ENCODE measurements around the gene MPL.
"Not testable (repeated sequence)": the region's sequence is repeated elsewhere in the genome, so short reads cannot be mapped to it uniquely, and the experiment has no call there.

The MPL gene

DNA sequence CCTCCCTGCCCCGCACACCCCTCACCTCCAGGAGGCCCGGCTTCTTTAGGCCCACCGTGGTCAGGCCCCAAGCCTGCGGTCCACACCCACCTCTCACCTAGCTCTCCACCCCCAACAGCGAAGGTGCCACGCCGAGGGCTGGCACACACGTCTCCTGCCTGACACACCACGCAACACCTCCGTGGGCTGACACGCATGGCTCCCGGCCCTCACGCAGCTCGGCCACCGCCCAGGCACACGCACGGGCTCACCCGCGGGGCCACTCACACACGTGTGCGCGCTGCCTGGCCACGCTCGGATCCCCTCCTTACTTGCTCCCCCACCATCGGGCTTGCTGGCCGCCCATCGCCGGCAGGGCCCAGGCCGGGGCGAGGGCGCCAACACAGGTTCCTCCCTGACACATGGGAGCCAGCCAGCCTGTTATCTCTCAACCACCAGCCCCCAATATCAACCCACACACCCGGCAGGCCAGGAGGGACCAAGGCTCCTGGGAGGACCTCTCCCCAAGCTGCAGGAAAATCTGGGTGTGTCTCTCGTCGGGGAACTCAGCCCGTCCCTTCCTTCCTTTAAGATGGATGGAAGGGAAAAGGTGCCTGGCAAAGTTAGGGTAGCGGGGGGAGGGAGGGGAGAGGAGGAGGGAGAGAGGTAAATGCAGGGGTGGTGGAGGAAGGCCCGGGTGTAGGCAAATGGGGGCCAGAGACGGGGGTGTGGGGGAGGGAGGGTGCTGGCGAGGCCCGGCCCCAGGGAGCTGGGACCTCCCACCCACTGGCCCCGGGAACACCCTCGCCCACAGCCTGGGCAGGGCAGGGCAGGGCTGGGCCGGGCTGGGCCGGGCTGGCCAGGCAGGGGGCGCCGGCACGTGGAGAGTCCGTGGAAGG, 29.6 kb downstream of the MPL start:
- H3K36me3 ChIP-seq (ENCODE audit: insufficient read depth, low read length) = peaks cover 27% of the 10 kb centered on the region
- peak overlapping the region; percentile 95 for H3K4me3 ChIP-seq
- H3K27ac ChIP-seq = no peak overlapping the region
- no peak for DNase-seq (ENCODE audit: low read depth, low spot score)
- H3K9me3 ChIP-seq (ENCODE audit: low read depth, low read length) = no peaks in the 10 kb centered on the region
- peak overlapping the region; percentile 63 for H3K9ac ChIP-seq (ENCODE audit: insufficient read length)
- TF ChIP-seq EZH2 (IDR thresholded peaks at IDR 0.05) (no peak), POLR2AphosphoS5 (IDR thresholded peaks at IDR 0.05; ENCODE audit: borderline replicate concordance, low read depth, low read length) (no peak), FOXP2 (optimal IDR thresholded peaks at IDR 0.05; ENCODE audit: control extremely low read depth, extremely low read length, insufficient read depth) (no peak)

DNA sequence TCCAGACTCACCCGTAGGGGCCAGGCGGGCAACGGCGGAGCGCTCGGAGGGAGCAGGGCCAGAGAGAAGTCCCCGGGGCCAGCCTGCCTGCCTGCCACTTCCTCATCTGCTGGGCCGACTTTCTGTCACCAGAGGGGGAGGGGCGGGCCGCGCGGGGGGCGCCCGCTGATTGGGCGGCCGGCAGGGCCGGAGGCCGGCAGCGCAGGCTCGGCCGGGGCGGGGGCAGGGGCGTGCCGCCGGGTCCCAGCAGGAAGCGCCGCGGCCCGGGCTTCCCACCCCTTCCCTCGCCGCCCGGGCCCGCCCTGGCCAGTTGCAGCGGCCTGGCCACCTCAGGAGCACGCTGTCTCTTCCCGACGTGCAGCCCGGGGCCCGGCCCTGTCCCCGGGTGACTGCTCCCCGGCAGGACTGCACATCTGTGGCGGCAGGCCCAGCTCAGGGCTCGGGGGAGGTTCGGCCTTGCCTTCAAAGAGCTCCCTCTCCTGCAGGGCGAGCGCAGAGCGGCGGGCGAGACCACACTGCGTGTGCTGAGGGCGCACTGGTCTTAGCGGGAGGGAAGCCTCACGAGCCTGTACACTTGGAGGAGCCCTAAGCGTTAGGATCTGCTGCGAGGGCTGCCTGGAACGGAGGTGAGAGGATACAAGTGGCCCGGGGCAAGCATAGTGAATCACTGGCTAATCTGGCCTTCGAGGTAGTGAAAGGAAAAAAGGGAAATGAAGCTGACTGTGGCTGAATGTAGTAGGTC, 30.5 kb downstream of the MPL start, which contains the start of gene ELOVL1:
TSS of gene ELOVL1 (minus strand) at position 108 of the 742 bp plus-strand sequence. CDS start 2,402 bp downstream, outside the sequence.
- no peaks in the 10 kb centered on the region for H3K9me3 ChIP-seq (ENCODE audit: low read depth, low read length)
- peaks cover 19% of the 10 kb centered on the region for H3K36me3 ChIP-seq (ENCODE audit: insufficient read depth, low read length)
- H3K9ac ChIP-seq (ENCODE audit: insufficient read length) = peak within 1 kb of the TSS; percentile 84
- DNase-seq (ENCODE audit: low read depth, low spot score) = no peak
- peak; percentile 84 for TF ChIP-seq POLR2AphosphoS5 (IDR thresholded peaks at IDR 0.05; ENCODE audit: borderline replicate concordance, low read depth, low read length)
- TF ChIP-seq EZH2 (IDR thresholded peaks at IDR 0.05) = no peak
- no peak for TF ChIP-seq FOXP2 (optimal IDR thresholded peaks at IDR 0.05; ENCODE audit: control extremely low read depth, extremely low read length, insufficient read depth)
- H3K4me3 ChIP-seq = peak within 1 kb of the TSS; percentile 95
- H3K27ac ChIP-seq = peak within 1 kb of the TSS; percentile 27; the same call in 1 of the 2 replicates

DNA sequence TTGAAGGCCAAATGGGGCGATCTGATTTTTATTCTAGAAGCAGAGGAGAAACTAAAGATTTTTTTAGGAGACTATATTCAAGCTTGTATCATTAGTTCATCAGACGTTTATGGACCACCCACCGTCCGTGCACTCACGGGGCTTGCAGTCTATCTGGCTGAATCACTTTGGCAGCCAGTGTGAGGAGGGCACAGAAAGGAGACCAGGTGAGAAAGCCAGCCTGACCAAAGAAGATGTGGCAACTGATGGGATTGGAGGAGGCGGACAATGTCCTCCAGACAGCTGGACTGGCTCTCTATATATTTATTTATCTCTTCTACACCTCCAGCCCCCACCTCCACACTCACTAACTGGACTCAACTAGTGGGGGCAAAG, 31.0 kb downstream of the MPL start:
- Histone ChIP-seq H3K36me3 (ENCODE audit: insufficient read depth, low read length) (peaks cover 14% of the 10 kb centered on the region; the same call in 1 of the 2 replicates), H3K9me3 (ENCODE audit: low read depth, low read length) (no peaks in the 10 kb centered on the region), H3K4me3 (peak overlapping the region; percentile 95), H3K9ac (ENCODE audit: insufficient read length) (peak overlapping the region; percentile 84), H3K27ac (peak overlapping the region; percentile 27; the same call in 1 of the 2 replicates)
- TF ChIP-seq FOXP2 (optimal IDR thresholded peaks at IDR 0.05; ENCODE audit: control extremely low read depth, extremely low read length, insufficient read depth) = no peak
- TF ChIP-seq POLR2AphosphoS5 (IDR thresholded peaks at IDR 0.05; ENCODE audit: borderline replicate concordance, low read depth, low read length) = no peak
- TF ChIP-seq EZH2 (IDR thresholded peaks at IDR 0.05) = no peak
- no peak for DNase-seq (ENCODE audit: low read depth, low spot score)

DNA sequence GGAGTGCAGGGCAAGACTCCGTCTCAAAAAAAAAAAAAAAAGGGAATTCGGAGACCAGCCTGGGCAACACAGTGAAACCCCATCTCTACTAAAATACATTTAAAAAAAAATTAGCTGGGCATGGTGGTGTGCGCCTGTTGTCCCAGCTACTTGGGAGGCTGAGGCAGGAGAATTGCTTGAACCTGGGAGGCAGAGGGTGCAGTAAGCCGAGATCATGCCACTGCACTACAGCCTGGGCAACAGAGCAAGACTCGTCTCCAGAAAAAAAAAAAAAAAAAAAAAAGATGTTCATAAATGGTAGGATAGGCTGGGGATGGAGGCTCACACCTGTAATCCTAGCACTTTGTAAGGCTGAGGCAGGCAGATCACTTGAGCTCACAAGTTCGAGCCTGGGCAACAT, 32.2 kb downstream of the MPL start:
- not testable (repeated sequence) for H3K4me3 ChIP-seq; H3K9ac ChIP-seq (ENCODE audit: insufficient read length); H3K36me3 ChIP-seq (ENCODE audit: insufficient read depth, low read length); H3K9me3 ChIP-seq (ENCODE audit: low read depth, low read length); DNase-seq (ENCODE audit: low read depth, low spot score); H3K27ac ChIP-seq

DNA sequence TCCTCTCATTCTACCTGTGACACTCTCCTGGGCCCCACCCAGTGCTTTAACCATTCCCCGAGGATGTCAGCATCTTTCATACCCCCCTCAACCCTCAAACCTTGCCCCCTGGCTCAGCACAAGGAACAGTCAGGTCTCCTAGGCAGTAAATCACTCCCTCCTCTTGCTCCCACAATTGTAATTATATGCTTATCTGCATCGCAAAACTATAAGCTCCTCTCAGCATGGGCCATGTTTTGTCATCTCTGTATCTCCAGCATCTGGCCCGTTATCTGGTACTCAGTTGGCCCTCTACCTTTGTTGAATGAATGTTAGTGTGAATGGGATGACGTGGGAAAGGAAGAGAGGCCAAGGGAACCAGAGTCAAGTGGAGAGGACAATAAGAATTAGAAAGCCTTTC, 32.9 kb downstream of the MPL start:
- TF ChIP-seq FOXP2 (optimal IDR thresholded peaks at IDR 0.05; ENCODE audit: control extremely low read depth, extremely low read length, insufficient read depth) (no peak), EZH2 (IDR thresholded peaks at IDR 0.05) (no peak), POLR2AphosphoS5 (IDR thresholded peaks at IDR 0.05; ENCODE audit: borderline replicate concordance, low read depth, low read length) (no peak)
- DNase-seq (ENCODE audit: low read depth, low spot score) = no peak
- H3K27ac ChIP-seq = no peak overlapping the region
- H3K36me3 ChIP-seq (ENCODE audit: insufficient read depth, low read length) = no peaks in the 10 kb centered on the region
- H3K9ac ChIP-seq (ENCODE audit: insufficient read length) = no peak overlapping the region
- H3K9me3 ChIP-seq (ENCODE audit: low read depth, low read length) = no peaks in the 10 kb centered on the region
- H3K4me3 ChIP-seq = no peak overlapping the region

DNA sequence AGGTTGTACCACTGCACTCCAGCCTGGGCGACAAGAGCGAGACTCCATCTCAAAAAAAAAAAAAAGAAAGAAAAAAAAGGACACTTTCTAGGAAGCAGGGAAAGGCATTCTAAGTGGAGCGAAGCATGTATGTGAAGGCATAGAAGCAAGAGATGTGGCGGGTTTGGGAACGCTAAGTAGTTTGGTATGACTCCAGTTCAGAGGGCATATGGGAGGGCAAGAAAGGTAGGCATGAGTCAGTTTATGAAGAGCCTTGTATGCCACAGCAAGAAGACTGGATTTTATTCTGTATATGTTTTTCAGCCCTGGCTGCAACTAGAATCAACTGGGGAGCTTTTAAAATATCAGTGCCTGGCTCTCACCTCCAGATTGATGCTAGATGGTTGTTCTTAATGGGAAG, 34.6 kb downstream of the MPL start:
- TF ChIP-seq FOXP2 (optimal IDR thresholded peaks at IDR 0.05; ENCODE audit: control extremely low read depth, extremely low read length, insufficient read depth) = no peak
- TF ChIP-seq POLR2AphosphoS5 (IDR thresholded peaks at IDR 0.05; ENCODE audit: borderline replicate concordance, low read depth, low read length) = no peak
- no peak for TF ChIP-seq EZH2 (IDR thresholded peaks at IDR 0.05)
- Histone ChIP-seq H3K36me3 (ENCODE audit: insufficient read depth, low read length) (no peaks in the 10 kb centered on the region), H3K9ac (ENCODE audit: insufficient read length) (no peak overlapping the region), H3K4me3 (no peak overlapping the region), H3K27ac (no peak overlapping the region), H3K9me3 (ENCODE audit: low read depth, low read length) (no peaks in the 10 kb centered on the region)
- DNase-seq (ENCODE audit: low read depth, low spot score) = no peak

DNA sequence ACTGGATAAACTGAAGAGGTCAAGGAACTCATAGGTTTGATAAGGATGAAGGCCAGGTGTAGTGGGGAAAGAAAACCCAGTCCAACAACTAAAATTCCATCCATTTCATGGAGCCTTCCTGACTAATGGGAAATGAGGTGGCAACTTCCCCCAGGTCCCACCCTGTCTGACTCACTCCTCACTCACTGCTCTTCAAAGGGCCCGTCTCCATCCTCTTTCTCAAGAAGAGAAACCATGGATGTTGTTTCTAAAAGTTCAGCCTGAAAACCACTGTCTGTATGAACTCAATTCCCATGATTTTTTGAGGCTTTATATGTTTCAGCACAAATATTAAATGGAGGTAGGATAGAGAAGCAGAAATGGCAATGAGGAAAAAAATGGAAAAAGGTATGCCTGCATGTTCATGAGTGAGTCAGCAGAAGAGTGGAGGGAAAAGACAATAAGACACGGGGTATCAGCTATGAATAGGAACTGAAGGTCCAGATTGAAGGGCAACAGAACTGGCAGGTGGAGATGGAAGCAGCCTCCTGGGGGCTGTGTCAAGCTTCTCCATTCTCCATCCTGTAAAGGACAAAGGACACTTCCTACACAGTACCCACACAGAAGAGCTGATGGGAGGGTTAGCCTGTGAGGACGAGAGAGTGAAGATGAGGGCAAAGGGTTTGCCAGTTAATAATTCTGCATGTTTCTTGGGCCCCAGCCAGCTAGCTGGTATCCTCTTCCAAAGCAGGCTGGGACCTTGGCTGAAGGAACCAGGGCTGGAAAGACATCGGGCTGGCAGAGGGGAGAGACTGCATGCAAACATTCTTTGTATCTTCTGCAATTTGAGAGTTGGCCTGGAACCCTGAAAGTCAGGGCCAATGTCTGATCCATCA, 35.7 kb downstream of the MPL start:
- Histone ChIP-seq H3K36me3 (ENCODE audit: insufficient read depth, low read length) (no peaks in the 10 kb centered on the region), H3K9ac (ENCODE audit: insufficient read length) (no peak overlapping the region), H3K9me3 (ENCODE audit: low read depth, low read length) (no peaks in the 10 kb centered on the region), H3K4me3 (no peak overlapping the region), H3K27ac (no peak overlapping the region)
- TF ChIP-seq POLR2AphosphoS5 (IDR thresholded peaks at IDR 0.05; ENCODE audit: borderline replicate concordance, low read depth, low read length) (no peak), EZH2 (IDR thresholded peaks at IDR 0.05) (no peak), FOXP2 (optimal IDR thresholded peaks at IDR 0.05; ENCODE audit: control extremely low read depth, extremely low read length, insufficient read depth) (no peak)
- no peak for DNase-seq (ENCODE audit: low read depth, low spot score)

Data from SK-N-MC (cell line).